Myometrial cell (primary cell): ENCODE data around the gene CD83. TPM values are rescaled to one million over a fixed set of nuclear protein-coding genes. Genes with fewer than 3 reads are reported as not detected.

Experiments
- total RNA-seq: library from RNA; depleted of rRNA; stranded (reverse); fragments of >200 nt; gene quantifications from 2 replicates; pipeline ENCODE4 v1.2.3, GENCODE V29; 2015

CD83 gene, protein sequence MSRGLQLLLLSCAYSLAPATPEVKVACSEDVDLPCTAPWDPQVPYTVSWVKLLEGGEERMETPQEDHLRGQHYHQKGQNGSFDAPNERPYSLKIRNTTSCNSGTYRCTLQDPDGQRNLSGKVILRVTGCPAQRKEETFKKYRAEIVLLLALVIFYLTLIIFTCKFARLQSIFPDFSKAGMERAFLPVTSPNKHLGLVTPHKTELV
- 1.7 and 3.7 TPM in 2 replicates for total RNA-seq

DNA sequence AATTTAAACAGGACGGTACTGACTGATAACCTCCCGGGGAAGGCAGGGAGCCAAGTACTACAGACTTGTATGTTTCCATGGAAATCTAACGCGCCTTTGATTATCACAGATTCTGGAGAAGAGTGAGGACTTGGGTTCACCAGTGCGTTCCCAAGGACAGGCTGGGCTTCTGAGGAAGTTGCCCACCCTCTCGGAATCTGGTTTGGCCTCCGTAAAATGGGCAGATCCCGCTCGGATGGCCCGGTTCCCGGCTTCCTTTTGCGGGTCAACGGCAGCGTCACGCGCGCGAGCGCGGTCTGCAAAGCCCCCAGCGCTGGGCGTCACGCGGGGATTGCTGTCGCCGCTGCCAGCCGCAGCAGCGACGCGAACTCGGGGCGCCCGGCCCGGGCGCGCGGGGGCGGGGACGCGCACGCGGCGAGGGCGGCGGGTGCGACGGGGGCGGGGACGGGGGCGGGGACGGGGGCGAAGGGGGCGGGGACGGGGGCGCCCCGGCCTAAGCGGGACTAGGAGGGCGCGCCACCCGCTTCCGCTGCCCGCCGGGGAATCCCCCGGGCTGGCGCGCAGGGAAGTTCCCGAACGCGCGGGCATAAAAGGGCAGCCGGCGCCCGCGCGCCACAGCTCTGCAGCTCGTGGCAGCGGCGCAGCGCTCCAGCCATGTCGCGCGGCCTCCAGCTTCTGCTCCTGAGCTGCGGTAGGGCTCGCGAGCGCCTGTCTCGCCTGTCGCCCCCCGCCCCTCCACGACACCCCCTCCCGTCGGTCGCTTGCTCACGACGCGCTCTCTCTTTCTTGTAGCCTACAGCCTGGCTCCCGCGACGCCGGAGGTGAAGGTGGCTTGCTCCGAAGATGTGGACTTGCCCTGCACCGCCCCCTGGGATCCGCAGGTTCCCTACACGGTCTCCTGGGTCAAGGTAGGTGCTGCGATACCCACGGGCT lies at the start of gene CD83:
TSS of gene CD83 (plus strand) at position 615 of the 933 bp plus-strand sequence. CDS start at position 655, 40 bp downstream.

Other genes starting within 250 kb of the CD83 start
- 3.9 and 4.3 TPM in 2 replicates for gene RNF182, start 192.8 kb upstream of the CD83 start, total RNA-seq